Measurements from ENCODE around the gene PRKG1.
A peak's percentile ranks its signal among the peaks of the same experiment; 100 is the strongest.

The PRKG1 gene

GRCh38 chr10:52217531-52217930 is 1143.2 kb downstream of the PRKG1 start:
- H3F3A ChIP-seq (ENCODE audit: low read depth): no peaks in the 10 kb centered on the region
- H3K4me1 ChIP-seq (ENCODE audit: insufficient read depth, low read length, poor library complexity, severe bottlenecking): peaks cover 17% of the 10 kb centered on the region
- H2AFZ ChIP-seq (ENCODE audit: low read length): no peak overlapping the region
- H3K9me2 ChIP-seq (replicated peaks; ENCODE audit: low read depth, low read length): no peaks in the 10 kb centered on the region
- peak overlapping the region; percentile 47 for H3K4me2 ChIP-seq (ENCODE audit: low read depth, low read length, poor library complexity, severe bottlenecking)
- H3K4me3 ChIP-seq (ENCODE audit: low read length, poor library complexity, severe bottlenecking): no peak overlapping the region
- H3K27me3 ChIP-seq (ENCODE audit: insufficient read depth, low read length, poor library complexity, severe bottlenecking): no peaks in the 10 kb centered on the region
- no peak overlapping the region for H3K9ac ChIP-seq (ENCODE audit: low read depth, low read length, poor library complexity, severe bottlenecking)
- no peak for TF ChIP-seq EZH2phosphoT487 (IDR thresholded peaks at IDR 0.05; ENCODE audit: borderline replicate concordance)
- H4K20me1 ChIP-seq (ENCODE audit: insufficient read depth, low read length, poor library complexity, severe bottlenecking): no peaks in the 10 kb centered on the region
- H3K79me2 ChIP-seq (ENCODE audit: insufficient read depth, low read length): no peaks in the 10 kb centered on the region
- no peaks in the 10 kb centered on the region for H3K9me3 ChIP-seq (ENCODE audit: insufficient read depth, low read depth, low read length)
- no peaks in the 10 kb centered on the region for H3K36me3 ChIP-seq (ENCODE audit: insufficient read depth, low read length)

- peaks cover 16% of the 10 kb centered on the region for H3K4me1 ChIP-seq (ENCODE audit: insufficient read depth, low read length, poor library complexity, severe bottlenecking)
- TF ChIP-seq CTCF (conservative IDR thresholded peaks at IDR 0.05; ENCODE audit: low read length) (no peak), EZH2phosphoT487 (IDR thresholded peaks at IDR 0.05; ENCODE audit: borderline replicate concordance) (no peak)
- no peaks in the 10 kb centered on the region for H3K9me2 ChIP-seq (replicated peaks; ENCODE audit: low read depth, low read length)
Measured at GRCh38 chr10:52220947-52221346, 1146.7 kb downstream of the PRKG1 start.

GRCh38 chr10:52221923-52222322 is 1147.6 kb downstream of the PRKG1 start:
- H3K4me3 ChIP-seq (ENCODE audit: low read length, poor library complexity, severe bottlenecking): no peak overlapping the region
- H4K20me1 ChIP-seq (ENCODE audit: insufficient read depth, low read length, poor library complexity, severe bottlenecking): no peaks in the 10 kb centered on the region
- TF ChIP-seq CTCF (conservative IDR thresholded peaks at IDR 0.05; ENCODE audit: low read length) (no peak), EZH2phosphoT487 (IDR thresholded peaks at IDR 0.05; ENCODE audit: borderline replicate concordance) (no peak)
- H3K4me2 ChIP-seq (ENCODE audit: low read depth, low read length, poor library complexity, severe bottlenecking): no peak overlapping the region
- H3K9me2 ChIP-seq (replicated peaks; ENCODE audit: low read depth, low read length): no peaks in the 10 kb centered on the region
- no peaks in the 10 kb centered on the region for H3K9me3 ChIP-seq (ENCODE audit: insufficient read depth, low read depth, low read length)
- no peaks in the 10 kb centered on the region for H3F3A ChIP-seq (ENCODE audit: low read depth)
- H3K9ac ChIP-seq (ENCODE audit: low read depth, low read length, poor library complexity, severe bottlenecking): no peak overlapping the region
- H2AFZ ChIP-seq (ENCODE audit: low read length): no peak overlapping the region
- no peaks in the 10 kb centered on the region for H3K36me3 ChIP-seq (ENCODE audit: insufficient read depth, low read length)
- no peaks in the 10 kb centered on the region for H3K27me3 ChIP-seq (ENCODE audit: insufficient read depth, low read length, poor library complexity, severe bottlenecking)
- peaks cover 6% of the 10 kb centered on the region for H3K4me1 ChIP-seq (ENCODE audit: insufficient read depth, low read length, poor library complexity, severe bottlenecking)
- no peaks in the 10 kb centered on the region for H3K79me2 ChIP-seq (ENCODE audit: insufficient read depth, low read length)

More at GRCh38 chr10:52220947-52221346, 1146.7 kb downstream of the PRKG1 start:
- Histone ChIP-seq H3K9ac (ENCODE audit: low read depth, low read length, poor library complexity, severe bottlenecking) (no peak overlapping the region), H3K79me2 (ENCODE audit: insufficient read depth, low read length) (no peaks in the 10 kb centered on the region), H3K27me3 (ENCODE audit: insufficient read depth, low read length, poor library complexity, severe bottlenecking) (no peaks in the 10 kb centered on the region), H3K9me3 (ENCODE audit: insufficient read depth, low read depth, low read length) (no peaks in the 10 kb centered on the region), H3K4me3 (ENCODE audit: low read length, poor library complexity, severe bottlenecking) (no peak overlapping the region), H3F3A (ENCODE audit: low read depth) (no peaks in the 10 kb centered on the region), H3K36me3 (ENCODE audit: insufficient read depth, low read length) (no peaks in the 10 kb centered on the region), H4K20me1 (ENCODE audit: insufficient read depth, low read length, poor library complexity, severe bottlenecking) (no peaks in the 10 kb centered on the region), H2AFZ (ENCODE audit: low read length) (no peak overlapping the region), H3K4me2 (ENCODE audit: low read depth, low read length, poor library complexity, severe bottlenecking) (no peak overlapping the region)

- H4K20me1 ChIP-seq (ENCODE audit: insufficient read depth, low read length, poor library complexity, severe bottlenecking): no peaks in the 10 kb centered on the region
- no peaks in the 10 kb centered on the region for H3K9me2 ChIP-seq (replicated peaks; ENCODE audit: low read depth, low read length)
- no peak overlapping the region for H3K9ac ChIP-seq (ENCODE audit: low read depth, low read length, poor library complexity, severe bottlenecking)
- H3K4me3 ChIP-seq (ENCODE audit: low read length, poor library complexity, severe bottlenecking): no peak overlapping the region
- H3K9me3 ChIP-seq (ENCODE audit: insufficient read depth, low read depth, low read length): no peaks in the 10 kb centered on the region
- H3F3A ChIP-seq (ENCODE audit: low read depth): no peaks in the 10 kb centered on the region
- no peaks in the 10 kb centered on the region for H3K79me2 ChIP-seq (ENCODE audit: insufficient read depth, low read length)
- no peaks in the 10 kb centered on the region for H3K36me3 ChIP-seq (ENCODE audit: insufficient read depth, low read length)
- no peaks in the 10 kb centered on the region for H3K4me1 ChIP-seq (ENCODE audit: insufficient read depth, low read length, poor library complexity, severe bottlenecking)
- no peaks in the 10 kb centered on the region for H3K27me3 ChIP-seq (ENCODE audit: insufficient read depth, low read length, poor library complexity, severe bottlenecking)
- TF ChIP-seq EZH2phosphoT487 (IDR thresholded peaks at IDR 0.05; ENCODE audit: borderline replicate concordance) (no peak), CTCF (conservative IDR thresholded peaks at IDR 0.05; ENCODE audit: low read length) (no peak)
- H3K4me2 ChIP-seq (ENCODE audit: low read depth, low read length, poor library complexity, severe bottlenecking): no peak overlapping the region
- H2AFZ ChIP-seq (ENCODE audit: low read length): no peak overlapping the region
Measured at GRCh38 chr10:52226197-52226847, 1152.0 kb downstream of the PRKG1 start.

Data from Loucy (cell line).